ENCODE measurements around the gene AP2M1.

GRCh38 chr3:184198509-184198908, 23.9 kb downstream of the AP2M1 start:
- TF ChIP-seq CTCF (IDR thresholded peaks at IDR 0.05) (no peak), POLR2AphosphoS5 (IDR thresholded peaks at IDR 0.05) (no peak), POLR2A (IDR thresholded peaks at IDR 0.05) (no peak)

All from sigmoid colon (tissue), 4 donors.